Panc1 (cell line): ENCODE data around the gene GMPR. TPM values are rescaled to one million over a fixed set of nuclear protein-coding genes. Genes with fewer than 3 reads are reported as not detected.
"Not testable (repeated sequence)": the region's sequence is repeated elsewhere in the genome, so short reads cannot be mapped to it uniquely, and the experiment has no call there.

Source experiments
- ATAC-seq: fragments of 200-7000 bp; cut with Tn5 transposase; 2 replicates; pipeline ENCODE4 v1.9.1; 2020; ENCODE audit warnings: mild to moderate bottlenecking, moderate library complexity
- BruUV-seq: library from RNA; stranded (reverse); fragments of 400-500 nt; replicated peaks from 2 replicates; lab custom pipeline; 2021; lab: Mats Ljungman, UMichigan
- CTCF ChIA-PET: fragments of 300-600 bp; sonication (Branson Sonifier 250); formaldehyde crosslinking; loops from one replicate; lab custom pipeline; 2022; ENCODE audit warnings: antibody characterized with exemption; lab: Charles Lee
- POLR2A ChIA-PET: fragments of 300-600 bp; sonication (Branson Sonifier 250); formaldehyde crosslinking; loops from one replicate; lab custom pipeline; 2022; ENCODE audit warnings: antibody characterized with exemption; lab: Charles Lee
- DNase-seq: peaks from one replicate; pipeline ENCODE4 v3.0.0-alpha.2; 2010; ENCODE audit warnings: low read depth, low spot score
- H3K27ac ChIP-seq: 2 replicates; pipeline ENCODE4 v1.5.1; 2011; ENCODE audit warnings: mild to moderate bottlenecking, low read length, inconsistent platforms
- H3K27me3 ChIP-seq: fragments of 200-500 bp; sonication (Bioruptor generic); 2 replicates; pipeline ENCODE4 v1.6.0; 2014; ENCODE audit warnings: low read length, inconsistent platforms; ENCODE audit not compliant: control insufficient read depth, insufficient read depth
- H3K36me3 ChIP-seq: fragments of 200-500 bp; sonication (Bioruptor generic); 2 replicates; pipeline ENCODE4 v1.5.1; 2014; ENCODE audit warnings: inconsistent platforms, mild to moderate bottlenecking, low read length, moderate library complexity; ENCODE audit not compliant: control insufficient read depth, insufficient read depth
- H3K4me1 ChIP-seq: 2 replicates; pipeline ENCODE4 v1.5.1; 2011; ENCODE audit warnings: inconsistent platforms, mild to moderate bottlenecking, low read length, moderate library complexity; ENCODE audit not compliant: control insufficient read depth, insufficient read depth
- H3K4me3 ChIP-seq, 2 experiments: 2 replicates each; pipeline ENCODE4 v1.5.1; 2011 to 2012; ENCODE audit warnings: low read depth in 2 of 2, low read length in 2 of 2, mild to moderate bottlenecking in 2 of 2, inconsistent platforms in 1 of 2, moderate library complexity in 1 of 2
- H3K9me3 ChIP-seq: fragments of 200-500 bp; sonication (Bioruptor generic); 2 replicates; pipeline ENCODE4 v1.5.1; 2014; ENCODE audit warnings: low read depth, mild to moderate bottlenecking, inconsistent platforms, low read length, moderate library complexity; ENCODE audit not compliant: control insufficient read depth, insufficient read depth
- POLR2AphosphoS5 ChIP-seq: IDR thresholded peaks from 2 replicates; pipeline ENCODE4 v1.6.1; 2012; ENCODE audit warnings: mild to moderate bottlenecking, low read depth, low read length, moderate library complexity
- REST ChIP-seq, 2 experiments: IDR thresholded peaks; 2 replicates each; pipeline ENCODE4 v1.6.1; 2011 to 2012; ENCODE audit warnings: low read depth in 2 of 2, control low read depth in 1 of 2, low read length in 1 of 2, mild to moderate bottlenecking in 1 of 2, moderate library complexity in 1 of 2; ENCODE audit not compliant: insufficient read depth in 1 of 2
- SIN3A ChIP-seq: IDR thresholded peaks from 2 replicates; pipeline ENCODE4 v1.6.1; 2012; ENCODE audit warnings: low read depth, mild to moderate bottlenecking, low read length, moderate library complexity, borderline replicate concordance; ENCODE audit not compliant: insufficient read depth
- TCF7L2 ChIP-seq: IDR thresholded peaks from 2 replicates; pipeline ENCODE4 v1.6.1; 2011; ENCODE audit warnings: mild to moderate bottlenecking, low read depth, low read length, inconsistent platforms
- in situ Hi-C: cut with HindIII; loops from 2 replicates; pipeline ENCODE4 v1.10.0; 2016; ENCODE audit warnings: low sequenced_read_pairs, low pct_unique_long_range_greater_than_20kb
- intact Hi-C: fragments of 100-400 bp; cut with micrococcal nuclease; formaldehyde crosslinking; loops from one replicate; pipeline ENCODE4 v1.10.0; 2022; ENCODE audit not compliant: unreplicated experiment
- total RNA-seq: library from RNA; stranded (reverse); gene quantifications from one replicate; pipeline ENCODE4 v1.2.1, GENCODE V29; 2021; ENCODE audit not compliant: unreplicated experiment
- TF ChIP-seq, protein P1 (sequence below): fragments of 450-650 bp; IDR thresholded peaks from 2 replicates; pipeline ENCODE4 v1.5.1; 2017; ENCODE audit warnings: mild to moderate bottlenecking

The GMPR gene
- total RNA-seq, 1 experiment from 2014 or later: 3.5 TPM

DNA sequence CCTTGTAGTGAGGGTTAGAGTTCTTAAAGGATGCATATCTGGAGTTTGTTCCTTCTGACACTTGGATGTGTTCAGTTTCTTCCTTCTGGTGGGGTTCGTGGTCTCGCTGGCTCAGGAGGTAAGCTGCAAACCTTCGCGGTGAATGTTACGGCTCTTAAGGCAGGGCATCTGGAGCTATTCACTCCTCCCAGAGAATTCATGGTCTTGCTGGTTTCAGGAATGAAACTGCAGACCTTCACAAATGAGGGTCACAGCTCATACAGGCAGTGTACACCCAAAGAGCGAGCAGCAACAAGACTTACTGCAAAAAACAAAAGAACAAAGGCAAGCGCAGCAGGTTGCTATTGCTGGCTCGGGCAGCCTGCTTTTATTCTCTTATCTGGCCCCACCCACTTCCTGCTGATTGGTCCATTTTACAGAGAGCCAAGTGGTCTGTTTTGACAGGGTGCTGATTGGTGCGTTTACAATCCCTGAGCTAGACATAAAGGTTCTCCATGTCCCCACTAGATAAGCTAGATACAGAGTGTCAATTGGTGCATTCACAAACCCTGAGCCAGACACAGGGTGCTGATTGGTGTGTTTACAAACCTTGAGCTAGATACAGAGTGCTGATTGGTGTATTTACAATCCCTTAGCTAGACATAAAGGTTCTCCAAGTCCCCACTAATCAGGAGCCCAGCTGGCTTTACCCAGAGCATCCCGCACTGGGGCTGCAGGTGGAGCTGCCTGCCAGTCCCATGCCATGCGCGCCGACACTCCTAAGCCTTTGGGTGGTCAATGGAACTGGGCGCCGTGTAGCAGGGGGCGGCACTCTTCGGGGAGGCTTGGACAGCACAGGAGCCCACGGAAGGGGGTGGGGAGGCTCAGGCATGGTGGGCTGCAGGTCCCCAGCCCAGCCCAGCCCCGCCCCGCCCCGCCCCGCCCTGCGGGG, 12.0 kb upstream of the GMPR start:
- intact Hi-C loops, BruUV-seq, CTCF ChIA-PET: not testable (repeated sequence)

DNA sequence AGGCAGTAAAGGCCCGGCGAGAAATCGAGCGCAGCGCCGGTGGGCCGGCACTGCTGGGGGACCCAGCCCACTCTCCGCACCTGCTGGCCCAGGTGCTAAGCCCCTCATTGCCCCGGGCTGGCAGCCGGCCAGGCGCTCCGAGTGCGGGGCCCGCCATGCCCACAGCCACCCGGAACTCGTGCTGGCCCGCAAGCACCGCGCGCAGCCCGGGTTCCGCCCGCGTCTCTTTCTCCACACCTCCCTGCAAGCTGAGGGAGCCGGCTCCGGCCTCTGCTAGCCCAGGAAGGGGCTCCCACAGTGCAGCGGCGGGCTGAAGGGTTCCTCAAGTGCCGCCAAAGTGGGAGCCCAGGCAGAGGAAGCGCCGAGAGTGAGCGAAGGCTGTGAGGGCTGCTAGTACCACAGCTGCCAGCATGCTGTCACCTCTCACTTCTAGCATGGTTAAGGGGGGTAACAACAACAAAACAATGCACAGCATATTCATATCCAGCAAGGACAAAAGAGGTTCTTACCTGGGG, 11.3 kb upstream of the GMPR start:
- POLR2A ChIA-PET: no interaction called here
- BruUV-seq: no TSS peak
- DNase-seq (no peak), ATAC-seq (no peak)
- H3K4me3 ChIP-seq: no peak overlapping the region
- no peak overlapping the region for H3K27ac ChIP-seq
- H3K9me3 ChIP-seq: no peaks in the 10 kb centered on the region
- H3K36me3 ChIP-seq: no peaks in the 10 kb centered on the region
- H3K27me3 ChIP-seq: peaks cover 3% of the 10 kb centered on the region; the same call in 1 of the 2 replicates
- H3K4me1 ChIP-seq: peaks cover 3% of the 10 kb centered on the region; the same call in 1 of the 2 replicates
- intact Hi-C loops: no loop called here
- in situ Hi-C loops: no loop called here
- TF ChIP-seq SIN3A (no peak), REST (IDR thresholded peaks at IDR 0.05; ENCODE audit: insufficient read depth in 1 of 2, low read depth in 2 of 2, low read length in 1 of 2) (no peak), TCF7L2 (no peak), POLR2AphosphoS5 (no peak)
- TF ChIP-seq, protein P1, sequence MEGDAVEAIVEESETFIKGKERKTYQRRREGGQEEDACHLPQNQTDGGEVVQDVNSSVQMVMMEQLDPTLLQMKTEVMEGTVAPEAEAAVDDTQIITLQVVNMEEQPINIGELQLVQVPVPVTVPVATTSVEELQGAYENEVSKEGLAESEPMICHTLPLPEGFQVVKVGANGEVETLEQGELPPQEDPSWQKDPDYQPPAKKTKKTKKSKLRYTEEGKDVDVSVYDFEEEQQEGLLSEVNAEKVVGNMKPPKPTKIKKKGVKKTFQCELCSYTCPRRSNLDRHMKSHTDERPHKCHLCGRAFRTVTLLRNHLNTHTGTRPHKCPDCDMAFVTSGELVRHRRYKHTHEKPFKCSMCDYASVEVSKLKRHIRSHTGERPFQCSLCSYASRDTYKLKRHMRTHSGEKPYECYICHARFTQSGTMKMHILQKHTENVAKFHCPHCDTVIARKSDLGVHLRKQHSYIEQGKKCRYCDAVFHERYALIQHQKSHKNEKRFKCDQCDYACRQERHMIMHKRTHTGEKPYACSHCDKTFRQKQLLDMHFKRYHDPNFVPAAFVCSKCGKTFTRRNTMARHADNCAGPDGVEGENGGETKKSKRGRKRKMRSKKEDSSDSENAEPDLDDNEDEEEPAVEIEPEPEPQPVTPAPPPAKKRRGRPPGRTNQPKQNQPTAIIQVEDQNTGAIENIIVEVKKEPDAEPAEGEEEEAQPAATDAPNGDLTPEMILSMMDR: no peak
- CTCF ChIA-PET: no interaction called here

More for the DNA sequence above, 12.0 kb upstream of the GMPR start:
- H3K4me1 ChIP-seq, H3K4me3 ChIP-seq, H3K9me3 ChIP-seq, POLR2A ChIA-PET, DNase-seq, ATAC-seq, H3K36me3 ChIP-seq, in situ Hi-C loops, H3K27me3 ChIP-seq, H3K27ac ChIP-seq: not testable (repeated sequence)

DNA sequence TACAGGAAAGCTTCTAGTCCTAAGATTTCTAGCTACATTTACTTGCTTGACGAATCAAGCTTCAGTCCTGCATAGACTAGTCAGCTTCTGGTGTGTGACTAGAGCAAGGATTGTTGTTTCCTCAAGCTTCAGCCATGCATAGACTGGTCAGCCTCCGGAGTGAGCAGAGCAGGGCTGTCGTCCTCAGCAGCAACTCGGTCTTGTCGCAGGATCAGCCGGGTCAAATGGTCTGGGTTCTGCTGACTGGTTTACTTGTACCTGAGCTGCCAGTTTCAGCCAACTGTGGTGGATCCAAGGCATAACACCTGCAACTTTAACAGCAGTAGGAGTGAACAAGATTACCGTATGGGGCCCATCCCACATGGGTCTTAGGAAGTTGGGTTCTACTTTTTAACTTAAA, 10.8 kb upstream of the GMPR start:
- BruUV-seq: no TSS peak
- Histone ChIP-seq H3K27ac (no peak overlapping the region), H3K27me3 (peaks cover 3% of the 10 kb centered on the region; the same call in 1 of the 2 replicates), H3K4me1 (peaks cover 3% of the 10 kb centered on the region; the same call in 1 of the 2 replicates), H3K9me3 (no peaks in the 10 kb centered on the region), H3K36me3 (no peaks in the 10 kb centered on the region), H3K4me3 (no peak overlapping the region)
- CTCF ChIA-PET: no interaction called here
- DNase-seq (no peak), ATAC-seq (0 out of 2 replicates have a peak, but pooled peaks have one; percentile 47)
- TF ChIP-seq, protein P1: no peak
- no peak for TF ChIP-seq TCF7L2
- TF ChIP-seq POLR2AphosphoS5: no peak
- TF ChIP-seq SIN3A: no peak
- TF ChIP-seq REST (IDR thresholded peaks at IDR 0.05; ENCODE audit: insufficient read depth in 1 of 2, low read depth in 2 of 2, low read length in 1 of 2): no peak
- in situ Hi-C loops: no loop called here
- intact Hi-C loops: no loop called here
- POLR2A ChIA-PET: no interaction called here
